Measurements from ENCODE around the gene CDC42BPB. TPM values are rescaled to one million over a fixed set of nuclear protein-coding genes. Genes with fewer than 3 reads are reported as not detected.

The CDC42BPB gene
- total and polyA plus RNA-seq, 2 of the 13 experiments (the other 11 are each of a cell fraction or from before 2014, with no cell fraction given) = 19.7 to 32.3 TPM

DNA sequence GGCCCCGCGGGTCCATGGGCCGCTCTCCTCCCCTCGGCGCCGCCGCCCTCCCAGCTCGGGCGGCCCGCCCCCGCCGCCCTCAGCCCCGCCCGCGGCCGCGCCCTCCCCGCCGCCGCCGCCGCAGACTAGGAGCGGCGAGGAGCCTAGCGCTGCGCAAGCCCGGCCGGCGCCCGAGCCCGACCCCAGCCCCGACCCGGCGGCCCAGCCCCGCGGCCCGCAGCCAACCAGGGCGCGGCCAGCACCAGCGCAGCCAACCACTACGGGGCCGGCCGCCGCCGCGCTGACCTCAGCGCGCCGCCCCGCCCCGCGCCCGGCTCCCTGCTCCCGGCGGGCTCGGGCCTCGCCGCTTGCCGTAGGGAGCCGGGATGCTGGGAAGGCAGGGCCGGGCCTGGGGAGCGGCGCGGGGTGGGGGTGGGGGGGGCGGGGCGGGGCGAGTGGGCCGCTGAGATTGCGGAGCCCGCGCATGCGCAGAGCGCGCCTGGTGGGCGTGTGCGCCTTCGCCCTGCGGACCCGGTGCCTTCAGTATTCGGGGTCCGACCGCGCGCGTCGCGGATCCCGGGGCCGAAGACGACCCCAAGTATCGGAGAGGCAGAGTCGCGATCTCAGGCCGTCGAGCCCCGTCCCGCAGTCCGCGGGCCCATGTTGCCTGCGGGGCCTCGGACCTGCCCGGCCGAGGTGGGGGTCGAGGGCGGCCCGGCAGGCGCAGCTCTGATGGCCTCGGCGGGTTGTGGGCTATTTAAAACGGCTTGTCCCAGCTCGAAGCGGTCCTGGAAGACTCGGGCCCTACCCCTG is at the start of gene CDC42BPB (continued):
- TF ChIP-seq, protein P1, sequence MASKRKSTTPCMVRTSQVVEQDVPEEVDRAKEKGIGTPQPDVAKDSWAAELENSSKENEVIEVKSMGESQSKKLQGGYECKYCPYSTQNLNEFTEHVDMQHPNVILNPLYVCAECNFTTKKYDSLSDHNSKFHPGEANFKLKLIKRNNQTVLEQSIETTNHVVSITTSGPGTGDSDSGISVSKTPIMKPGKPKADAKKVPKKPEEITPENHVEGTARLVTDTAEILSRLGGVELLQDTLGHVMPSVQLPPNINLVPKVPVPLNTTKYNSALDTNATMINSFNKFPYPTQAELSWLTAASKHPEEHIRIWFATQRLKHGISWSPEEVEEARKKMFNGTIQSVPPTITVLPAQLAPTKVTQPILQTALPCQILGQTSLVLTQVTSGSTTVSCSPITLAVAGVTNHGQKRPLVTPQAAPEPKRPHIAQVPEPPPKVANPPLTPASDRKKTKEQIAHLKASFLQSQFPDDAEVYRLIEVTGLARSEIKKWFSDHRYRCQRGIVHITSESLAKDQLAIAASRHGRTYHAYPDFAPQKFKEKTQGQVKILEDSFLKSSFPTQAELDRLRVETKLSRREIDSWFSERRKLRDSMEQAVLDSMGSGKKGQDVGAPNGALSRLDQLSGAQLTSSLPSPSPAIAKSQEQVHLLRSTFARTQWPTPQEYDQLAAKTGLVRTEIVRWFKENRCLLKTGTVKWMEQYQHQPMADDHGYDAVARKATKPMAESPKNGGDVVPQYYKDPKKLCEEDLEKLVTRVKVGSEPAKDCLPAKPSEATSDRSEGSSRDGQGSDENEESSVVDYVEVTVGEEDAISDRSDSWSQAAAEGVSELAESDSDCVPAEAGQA (IDR thresholded peaks at IDR 0.05; ENCODE audit: low read depth) = no peak
- TF ChIP-seq, protein P1 (CRISPR knock-in tag; IDR thresholded peaks at IDR 0.05; ENCODE audit: borderline replicate concordance) = no peak
- TF ChIP-seq FOXO1 (CRISPR knock-in tag; IDR thresholded peaks at IDR 0.05) (no peak; the same call in 1 of the 2 replicates), JUNB (CRISPR knock-in tag; IDR thresholded peaks at IDR 0.05; ENCODE audit: borderline replicate concordance) (no peak), ZNF770 (CRISPR knock-in tag; IDR thresholded peaks at IDR 0.05) (no peak), LBX2 (CRISPR knock-in tag; IDR thresholded peaks at IDR 0.05; ENCODE audit: borderline replicate concordance) (no peak), EHMT2 (IDR thresholded peaks at IDR 0.05; ENCODE audit: borderline replicate concordance, low read depth, low read length) (no peak), HIC2 (CRISPR knock-in tag; IDR thresholded peaks at IDR 0.05; ENCODE audit: low read depth) (no peak), ZNF672 (CRISPR knock-in tag; IDR thresholded peaks at IDR 0.05) (no peak), PRDM15 (CRISPR knock-in tag; IDR thresholded peaks at IDR 0.05) (no peak)
- TF ChIP-seq, protein P2, sequence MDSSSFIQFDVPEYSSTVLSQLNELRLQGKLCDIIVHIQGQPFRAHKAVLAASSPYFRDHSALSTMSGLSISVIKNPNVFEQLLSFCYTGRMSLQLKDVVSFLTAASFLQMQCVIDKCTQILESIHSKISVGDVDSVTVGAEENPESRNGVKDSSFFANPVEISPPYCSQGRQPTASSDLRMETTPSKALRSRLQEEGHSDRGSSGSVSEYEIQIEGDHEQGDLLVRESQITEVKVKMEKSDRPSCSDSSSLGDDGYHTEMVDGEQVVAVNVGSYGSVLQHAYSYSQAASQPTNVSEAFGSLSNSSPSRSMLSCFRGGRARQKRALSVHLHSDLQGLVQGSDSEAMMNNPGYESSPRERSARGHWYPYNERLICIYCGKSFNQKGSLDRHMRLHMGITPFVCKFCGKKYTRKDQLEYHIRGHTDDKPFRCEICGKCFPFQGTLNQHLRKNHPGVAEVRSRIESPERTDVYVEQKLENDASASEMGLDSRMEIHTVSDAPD (CRISPR knock-in tag; IDR thresholded peaks at IDR 0.05) = no peak
